ENCODE measurements around the gene EHMT2.
A peak's percentile ranks its signal among the peaks of the same experiment; 100 is the strongest.

Gene EHMT2

GRCh38 chr6:31896856-31897611, 464 bp downstream of the EHMT2 start:
- no peak for DNase-seq (ENCODE audit: extremely low read depth, low read depth)
- TF ChIP-seq, protein P1, sequence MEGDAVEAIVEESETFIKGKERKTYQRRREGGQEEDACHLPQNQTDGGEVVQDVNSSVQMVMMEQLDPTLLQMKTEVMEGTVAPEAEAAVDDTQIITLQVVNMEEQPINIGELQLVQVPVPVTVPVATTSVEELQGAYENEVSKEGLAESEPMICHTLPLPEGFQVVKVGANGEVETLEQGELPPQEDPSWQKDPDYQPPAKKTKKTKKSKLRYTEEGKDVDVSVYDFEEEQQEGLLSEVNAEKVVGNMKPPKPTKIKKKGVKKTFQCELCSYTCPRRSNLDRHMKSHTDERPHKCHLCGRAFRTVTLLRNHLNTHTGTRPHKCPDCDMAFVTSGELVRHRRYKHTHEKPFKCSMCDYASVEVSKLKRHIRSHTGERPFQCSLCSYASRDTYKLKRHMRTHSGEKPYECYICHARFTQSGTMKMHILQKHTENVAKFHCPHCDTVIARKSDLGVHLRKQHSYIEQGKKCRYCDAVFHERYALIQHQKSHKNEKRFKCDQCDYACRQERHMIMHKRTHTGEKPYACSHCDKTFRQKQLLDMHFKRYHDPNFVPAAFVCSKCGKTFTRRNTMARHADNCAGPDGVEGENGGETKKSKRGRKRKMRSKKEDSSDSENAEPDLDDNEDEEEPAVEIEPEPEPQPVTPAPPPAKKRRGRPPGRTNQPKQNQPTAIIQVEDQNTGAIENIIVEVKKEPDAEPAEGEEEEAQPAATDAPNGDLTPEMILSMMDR (IDR thresholded peaks at IDR 0.05; ENCODE audit: low read depth, low read length) = no peak

DNA sequence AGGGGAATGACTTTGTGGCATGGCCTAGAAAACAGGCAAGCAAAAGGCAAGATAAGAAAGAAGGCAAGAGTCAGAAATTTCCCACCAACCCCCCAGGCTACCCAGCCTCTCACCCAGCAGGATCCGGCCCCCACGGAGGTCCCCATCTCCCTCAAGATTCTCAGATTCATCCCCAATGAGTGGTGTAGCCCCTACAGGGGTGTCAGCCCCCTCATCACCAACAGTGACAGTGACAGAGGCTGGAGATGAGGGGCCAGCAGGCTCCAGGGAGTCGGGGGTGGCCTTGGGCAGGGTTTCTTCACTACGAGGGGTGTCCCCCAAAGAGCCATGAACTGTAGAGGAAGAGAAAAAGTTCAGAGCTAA, 1.0 kb downstream of the EHMT2 start:
- no peak for DNase-seq (ENCODE audit: extremely low read depth, low read depth)
- TF ChIP-seq, protein P1 (IDR thresholded peaks at IDR 0.05; ENCODE audit: low read depth, low read length) = no peak

GRCh38 chr6:31892821-31893220, 4.7 kb downstream of the EHMT2 start:
- TF ChIP-seq, protein P1 (IDR thresholded peaks at IDR 0.05; ENCODE audit: low read depth, low read length) = no peak
- no peak for DNase-seq (ENCODE audit: extremely low read depth, low read depth)

DNA sequence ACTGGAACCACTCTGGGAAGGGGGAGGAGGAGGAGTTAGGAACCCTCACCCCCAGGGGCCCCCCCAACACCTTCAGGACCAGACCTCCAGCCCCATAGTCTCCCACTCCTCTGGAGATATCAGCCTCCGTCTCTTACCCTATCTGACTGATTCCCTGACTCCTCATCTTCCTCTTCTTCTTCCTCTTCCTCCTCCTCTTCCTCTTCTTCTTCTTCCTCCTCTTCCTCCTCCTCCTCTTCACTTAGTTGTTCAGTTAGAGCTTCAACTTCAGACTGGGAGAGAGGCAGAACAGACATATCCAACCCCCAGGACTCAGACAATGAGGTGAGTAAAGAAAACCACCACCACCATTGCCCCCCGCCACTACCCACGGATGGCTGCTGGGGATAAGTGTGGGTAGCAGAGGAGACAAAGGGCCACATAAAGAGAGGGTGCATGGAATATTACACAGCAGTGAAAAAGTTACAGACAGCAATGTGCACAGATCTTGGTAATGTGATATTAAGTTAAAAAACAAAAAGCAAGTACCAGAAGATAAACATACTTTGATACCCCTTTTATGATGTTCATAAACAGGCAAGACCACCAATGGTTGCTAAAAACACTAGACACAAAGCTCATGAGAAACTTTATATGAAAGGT, 8.0 kb downstream of the EHMT2 start:
- TF ChIP-seq, protein P1 (IDR thresholded peaks at IDR 0.05; ENCODE audit: low read depth, low read length) = no peak
- DNase-seq (ENCODE audit: extremely low read depth, low read depth) = no peak

- no peak for DNase-seq (ENCODE audit: extremely low read depth, low read depth)
- TF ChIP-seq, protein P1 (IDR thresholded peaks at IDR 0.05; ENCODE audit: low read depth, low read length) = peak; percentile 74
Measured at GRCh38 chr6:31888276-31889258, 8.9 kb downstream of the EHMT2 start.

GRCh38 chr6:31887173-31888007, 10.1 kb downstream of the EHMT2 start:
- TF ChIP-seq, protein P1 (IDR thresholded peaks at IDR 0.05; ENCODE audit: low read depth, low read length) = no peak
- no peak for DNase-seq (ENCODE audit: extremely low read depth, low read depth)
